Measurements from ENCODE around the gene PRPF38B. TPM values are rescaled to one million over a fixed set of nuclear protein-coding genes. Genes with fewer than 3 reads are reported as not detected.

PRPF38B gene
- polyA plus RNA-seq, 1 experiment, result 35.6 TPM

DNA sequence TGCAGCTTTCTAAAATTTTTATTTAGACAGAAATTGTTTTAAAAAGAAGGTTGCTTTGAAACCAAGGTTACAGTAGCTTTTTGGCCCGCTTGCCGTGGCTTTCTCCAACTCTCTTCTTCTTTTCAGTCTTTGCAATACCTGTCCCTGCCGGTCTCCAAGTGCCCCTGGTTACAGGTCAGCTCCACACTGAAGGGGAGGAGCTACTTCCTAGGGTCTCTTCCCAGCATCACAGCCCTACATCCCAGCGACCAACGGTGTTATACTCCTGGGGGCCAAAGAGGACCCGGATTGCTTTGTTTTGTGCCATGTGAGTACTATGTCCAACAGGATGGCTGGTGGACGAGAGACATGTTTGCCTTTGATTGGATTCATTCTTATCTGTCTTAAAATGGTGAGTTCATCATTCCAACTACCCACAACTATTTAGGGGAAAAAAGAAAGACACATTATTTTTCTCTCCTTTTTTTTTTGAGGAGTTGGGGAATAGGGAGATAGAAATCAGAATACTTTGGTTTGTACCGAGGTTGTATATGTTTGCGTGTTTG, 20.6 kb downstream of the PRPF38B start, which contains the start of gene FNDC7:
FNDC7 (plus strand) TSS at position 303 of the 545 bp plus-strand sequence; CDS start at position 329, 26 bp downstream.
- POLR2A ChIA-PET, result no interaction called here
- DNase-seq (ENCODE audit: low read depth, low spot score), result no peak
- H3K27me3 ChIP-seq (ENCODE audit: control insufficient read depth, insufficient read depth, low read length), result no peaks in the 10 kb centered on the region

DNA sequence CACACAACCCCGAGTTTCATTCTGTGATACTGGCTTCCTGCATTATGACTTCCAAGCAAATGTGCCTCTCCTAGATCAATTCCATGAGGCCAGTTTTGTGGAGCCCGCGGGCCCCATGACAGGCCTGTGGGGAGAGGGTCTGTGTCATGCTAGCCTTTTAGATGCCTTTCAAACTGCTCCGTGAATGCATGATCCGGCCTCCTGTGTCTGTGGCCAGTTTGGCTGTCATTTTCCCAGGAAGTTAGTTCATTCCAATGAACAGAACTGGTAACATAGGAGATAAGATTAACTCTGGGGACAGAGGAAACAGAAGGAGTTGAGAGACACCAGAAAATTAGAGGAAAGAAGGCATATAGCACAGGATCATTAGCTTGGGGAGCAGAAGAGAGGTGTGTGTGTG, 23.8 kb downstream of the PRPF38B start:
- ChIA-PET POLR2A (interaction anchor here (0.6 kb wide), 1 partner anchor 1161 kb away, joined by 3 read pairs; no protein-coding TSS in a partner anchor), CTCF (no interaction called here)

More for the DNA sequence above, 20.6 kb downstream of the PRPF38B start, which contains the start of gene FNDC7:
- CTCF ChIA-PET, result interaction anchor here (1.6 kb wide), 1 partner anchor 69 kb away, joined by 3 read pairs; no protein-coding TSS in a partner anchor
- Histone ChIP-seq H3K9me3 (ENCODE audit: control insufficient read depth, insufficient read depth, low read length) (no peaks in the 10 kb centered on the region), H3K4me3 (ENCODE audit: low read depth, low read length) (no peak within 1 kb of the TSS), H3K27ac (ENCODE audit: low read depth, low read length) (no peak within 1 kb of the TSS)
- TF ChIP-seq, protein P1, sequence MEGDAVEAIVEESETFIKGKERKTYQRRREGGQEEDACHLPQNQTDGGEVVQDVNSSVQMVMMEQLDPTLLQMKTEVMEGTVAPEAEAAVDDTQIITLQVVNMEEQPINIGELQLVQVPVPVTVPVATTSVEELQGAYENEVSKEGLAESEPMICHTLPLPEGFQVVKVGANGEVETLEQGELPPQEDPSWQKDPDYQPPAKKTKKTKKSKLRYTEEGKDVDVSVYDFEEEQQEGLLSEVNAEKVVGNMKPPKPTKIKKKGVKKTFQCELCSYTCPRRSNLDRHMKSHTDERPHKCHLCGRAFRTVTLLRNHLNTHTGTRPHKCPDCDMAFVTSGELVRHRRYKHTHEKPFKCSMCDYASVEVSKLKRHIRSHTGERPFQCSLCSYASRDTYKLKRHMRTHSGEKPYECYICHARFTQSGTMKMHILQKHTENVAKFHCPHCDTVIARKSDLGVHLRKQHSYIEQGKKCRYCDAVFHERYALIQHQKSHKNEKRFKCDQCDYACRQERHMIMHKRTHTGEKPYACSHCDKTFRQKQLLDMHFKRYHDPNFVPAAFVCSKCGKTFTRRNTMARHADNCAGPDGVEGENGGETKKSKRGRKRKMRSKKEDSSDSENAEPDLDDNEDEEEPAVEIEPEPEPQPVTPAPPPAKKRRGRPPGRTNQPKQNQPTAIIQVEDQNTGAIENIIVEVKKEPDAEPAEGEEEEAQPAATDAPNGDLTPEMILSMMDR (IDR thresholded peaks at IDR 0.05; ENCODE audit: low read depth, low read length), result no peak

DNA sequence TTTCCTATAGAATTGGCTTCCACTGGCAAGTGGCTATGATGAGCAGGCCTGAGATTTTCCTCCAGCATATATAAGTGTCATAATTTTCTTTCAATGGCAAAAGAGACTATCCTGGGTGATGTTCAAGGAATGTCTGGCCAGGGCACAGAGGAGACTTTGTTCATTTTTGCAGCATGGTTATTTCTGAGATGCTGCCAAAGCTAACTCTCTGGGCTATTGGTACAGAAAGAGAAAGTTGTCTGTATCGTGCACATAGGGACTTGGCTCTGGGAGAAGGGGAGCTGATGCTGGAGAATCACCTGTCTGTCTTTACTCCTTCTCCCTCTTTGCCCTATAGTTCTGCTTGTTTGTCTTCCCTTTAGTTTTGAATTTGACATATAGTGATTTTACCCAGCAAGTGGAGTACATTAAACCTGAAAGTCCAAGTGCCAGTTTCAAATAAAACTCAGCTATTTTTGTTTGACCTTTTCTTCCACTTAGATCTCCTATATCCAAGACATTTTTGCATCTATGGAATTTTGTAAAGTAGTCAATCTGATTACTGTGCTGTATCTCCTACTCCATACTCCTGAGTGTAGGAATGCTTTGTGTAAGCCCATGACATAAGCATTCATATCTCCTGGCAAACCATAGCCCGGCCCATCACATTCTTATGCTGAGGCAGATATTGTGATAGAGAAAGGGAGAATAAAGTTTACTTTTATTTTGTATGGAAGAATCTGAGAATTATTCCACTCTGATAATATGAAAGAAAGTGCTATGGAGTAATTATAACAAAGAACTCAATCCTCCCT, 24.5 kb downstream of the PRPF38B start:
- no peaks in the 10 kb centered on the region for H3K27me3 ChIP-seq (ENCODE audit: control insufficient read depth, insufficient read depth, low read length)
- no peak overlapping the region for H3K4me3 ChIP-seq (ENCODE audit: low read depth, low read length)
- TF ChIP-seq, protein P1 (IDR thresholded peaks at IDR 0.05; ENCODE audit: low read depth, low read length), result no peak
- DNase-seq (ENCODE audit: low read depth, low spot score), result no peak
- CTCF ChIA-PET, result no interaction called here
- no peak overlapping the region for H3K27ac ChIP-seq (ENCODE audit: low read depth, low read length)
- H3K9me3 ChIP-seq (ENCODE audit: control insufficient read depth, insufficient read depth, low read length), result no peaks in the 10 kb centered on the region
- POLR2A ChIA-PET, result no interaction called here

More for the DNA sequence above, 23.8 kb downstream of the PRPF38B start:
- Histone ChIP-seq H3K27me3 (ENCODE audit: control insufficient read depth, insufficient read depth, low read length) (no peaks in the 10 kb centered on the region), H3K27ac (ENCODE audit: low read depth, low read length) (no peak overlapping the region), H3K4me3 (ENCODE audit: low read depth, low read length) (no peak overlapping the region), H3K9me3 (ENCODE audit: control insufficient read depth, insufficient read depth, low read length) (no peaks in the 10 kb centered on the region)
- DNase-seq (ENCODE audit: low read depth, low spot score), result no peak
- TF ChIP-seq, protein P1 (IDR thresholded peaks at IDR 0.05; ENCODE audit: low read depth, low read length), result no peak

DNA sequence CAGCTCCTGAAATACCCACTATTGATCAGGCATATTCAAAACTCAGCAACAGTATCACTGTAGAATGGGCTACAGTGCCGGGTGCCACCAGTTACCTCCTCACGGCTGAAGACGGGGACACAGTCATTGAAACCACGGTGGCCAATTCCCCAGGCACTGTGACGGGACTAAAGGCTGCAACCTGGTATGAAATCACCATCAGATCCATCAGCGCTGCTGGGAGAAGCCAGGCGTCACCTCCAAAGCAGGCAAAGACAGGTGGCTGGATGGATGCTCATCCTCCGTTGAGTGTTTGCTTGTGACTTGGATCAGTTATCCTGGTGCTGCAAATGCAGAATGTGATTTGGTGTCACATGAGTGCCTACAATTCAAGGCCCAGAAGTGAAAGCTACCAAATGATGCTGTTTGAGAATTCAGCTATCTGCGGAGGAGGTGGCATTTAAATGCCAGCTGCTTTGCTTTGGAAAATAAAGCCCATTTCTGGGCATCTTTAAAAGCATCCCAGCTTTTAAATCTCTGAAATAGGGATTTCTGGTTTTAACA, 25.7 kb downstream of the PRPF38B start:
- TF ChIP-seq, protein P1 (IDR thresholded peaks at IDR 0.05; ENCODE audit: low read depth, low read length), result no peak
- ChIA-PET POLR2A (no interaction called here), CTCF (no interaction called here)
- Histone ChIP-seq H3K27ac (ENCODE audit: low read depth, low read length) (no peak overlapping the region), H3K27me3 (ENCODE audit: control insufficient read depth, insufficient read depth, low read length) (no peaks in the 10 kb centered on the region), H3K4me3 (ENCODE audit: low read depth, low read length) (no peak overlapping the region), H3K9me3 (ENCODE audit: control insufficient read depth, insufficient read depth, low read length) (no peaks in the 10 kb centered on the region)
- no peak for DNase-seq (ENCODE audit: low read depth, low spot score)
